ENCODE results near the gene STIL.

Gene STIL

DNA sequence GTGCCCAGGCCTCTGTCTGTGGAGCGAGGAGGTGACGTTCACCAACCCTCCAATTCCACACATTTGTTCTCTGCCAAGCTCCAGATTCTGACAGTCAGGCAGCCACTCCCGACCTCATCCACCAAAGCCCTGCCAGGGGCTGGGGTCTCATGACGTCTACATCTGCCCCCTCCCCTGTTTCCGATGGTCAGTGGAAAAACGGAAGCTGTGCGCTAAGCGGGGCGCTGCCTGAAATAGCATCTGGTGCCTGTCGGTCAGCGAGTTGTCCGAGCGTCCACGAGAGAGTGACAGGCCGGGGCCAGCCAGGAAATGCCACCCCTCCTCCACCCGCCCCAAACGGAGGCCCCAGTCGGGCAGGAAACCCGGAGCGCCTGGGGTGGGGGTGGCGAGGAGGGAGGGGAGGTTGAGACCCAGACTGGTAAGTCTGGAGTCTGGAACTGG, 78.7 kb downstream of the STIL start:
- DNase-seq (ENCODE audit: low spot score), result peak; percentile 68

DNA sequence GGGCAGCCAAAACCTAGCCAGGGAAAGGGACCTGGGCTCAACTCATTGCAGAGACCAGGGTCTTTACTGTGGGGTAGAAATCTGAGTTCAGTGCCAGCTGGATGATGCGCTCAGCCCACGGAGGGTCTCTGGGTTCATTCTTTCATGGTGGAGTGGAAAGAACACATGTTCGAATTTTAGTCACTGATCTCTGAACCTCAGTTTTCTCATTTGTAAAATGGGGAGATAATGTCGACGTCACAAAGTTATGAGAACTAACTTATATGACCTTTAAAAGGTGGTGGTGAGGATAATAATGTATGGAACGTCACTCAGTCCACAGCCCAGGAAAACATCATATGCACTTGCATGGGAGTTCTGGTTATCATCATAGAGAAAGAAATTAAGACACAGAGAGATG, 80.8 kb downstream of the STIL start:
- DNase-seq (ENCODE audit: low spot score), result no peak

DNA sequence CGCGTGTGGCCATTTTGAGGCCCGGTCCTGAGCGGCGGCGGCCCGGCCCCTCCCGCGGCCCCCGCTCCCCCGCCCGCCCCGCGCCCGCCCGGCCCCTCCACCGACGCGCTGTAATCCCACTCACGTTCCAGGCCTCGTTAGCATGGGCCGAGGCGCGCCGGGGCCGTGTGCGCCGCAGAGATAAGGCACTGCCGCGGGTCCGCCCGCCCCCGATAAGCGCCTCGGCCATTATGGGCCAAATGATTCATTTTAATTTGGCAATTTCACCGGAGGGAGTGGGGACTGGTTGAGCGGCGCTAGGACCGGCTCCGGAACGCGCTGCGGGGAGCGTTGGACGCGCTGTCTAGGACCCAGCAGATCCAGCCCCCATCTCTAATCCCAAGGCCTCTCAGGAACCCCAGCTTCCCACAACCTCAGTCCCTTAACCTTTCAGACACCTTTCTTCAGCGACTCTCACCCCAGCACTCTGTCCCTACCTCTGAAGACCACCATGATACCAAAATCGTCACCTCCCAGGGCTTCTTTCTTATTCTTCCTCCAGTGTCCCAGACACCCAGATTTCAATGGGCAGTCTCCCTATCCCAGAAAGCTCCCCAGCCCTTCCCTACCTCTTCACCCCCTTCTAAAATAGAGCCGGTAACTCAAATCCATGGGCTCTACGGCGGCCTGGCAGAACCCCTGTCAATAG, 81.6 kb downstream of the STIL start, which contains the start of gene TAL1:
TAL1 (minus strand) TSS at position 39 of the 688 bp plus-strand sequence. CDS start 6,337 bp downstream, outside the sequence.
- no peak for DNase-seq (ENCODE audit: low spot score)

DNA sequence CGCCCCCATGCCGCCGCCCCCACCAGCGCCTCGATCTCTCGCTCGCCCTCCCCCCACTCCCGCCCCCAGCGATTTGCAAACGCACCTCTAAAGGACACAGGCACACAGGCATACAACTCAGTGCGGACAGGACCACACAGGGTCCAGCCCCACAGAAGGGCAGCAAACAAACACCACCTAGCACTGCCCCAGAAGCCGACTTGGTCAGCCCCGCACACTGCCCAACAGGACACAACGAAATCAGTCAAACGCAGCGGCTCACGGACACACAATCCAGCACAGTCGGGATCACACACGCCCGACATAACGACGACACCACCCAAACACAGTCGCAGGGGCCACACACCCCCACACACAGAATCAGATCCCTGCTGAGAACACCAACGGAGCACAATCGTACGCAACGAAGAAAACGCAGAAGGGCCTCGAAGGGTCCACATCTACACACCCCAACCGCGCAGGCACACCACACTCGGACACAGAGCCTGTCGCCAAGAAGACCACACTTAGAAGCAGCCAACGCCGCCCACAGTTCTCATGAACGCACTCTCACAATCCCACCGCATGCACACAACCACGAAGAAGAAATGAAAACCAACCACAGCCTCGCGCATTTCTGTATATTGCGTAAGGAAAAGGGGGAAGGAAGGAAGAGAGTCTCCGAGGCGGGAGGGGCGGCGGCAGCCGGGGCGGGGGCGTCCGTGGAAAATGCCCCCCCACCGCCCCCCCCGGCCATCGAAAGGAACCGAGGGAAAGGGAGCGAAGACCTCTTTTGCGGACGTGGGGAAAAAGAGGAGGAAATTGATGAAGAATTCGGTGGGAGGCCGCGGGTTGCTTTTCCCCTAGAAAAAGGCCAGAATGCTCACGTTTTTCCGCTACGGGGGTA, 82.4 kb downstream of the STIL start:
- DNase-seq (ENCODE audit: low spot score), result peak; percentile 77

DNA sequence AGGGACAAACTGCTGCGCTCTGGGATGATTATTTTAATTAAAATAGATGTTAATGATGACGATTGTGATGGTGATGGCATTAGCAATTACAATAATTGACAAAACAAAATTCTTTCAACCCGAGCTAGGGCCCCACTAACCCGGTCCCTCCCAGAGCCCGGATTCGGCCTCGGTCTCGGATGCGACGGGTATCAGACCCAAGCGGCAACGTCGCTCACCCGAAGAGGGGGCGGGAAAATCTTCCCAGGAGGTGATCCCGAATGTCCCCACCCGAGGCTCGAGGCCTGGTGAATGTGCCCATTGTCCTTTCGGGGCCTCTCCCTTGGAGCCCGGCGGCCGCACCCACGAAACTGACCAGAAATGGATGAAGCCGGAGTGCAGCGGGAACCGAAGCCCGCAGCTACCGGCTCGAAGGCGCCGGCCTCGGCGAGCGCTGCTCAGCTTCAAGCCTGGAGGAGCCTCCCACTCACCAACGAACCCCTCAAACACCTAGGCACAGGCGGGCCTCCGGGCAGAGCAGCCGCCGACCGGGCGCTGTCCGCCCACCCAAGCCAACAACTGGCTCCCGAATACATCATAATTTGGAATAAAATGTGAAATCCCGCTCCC, 83.2 kb downstream of the STIL start:
- DNase-seq (ENCODE audit: low spot score), result no peak

DNA sequence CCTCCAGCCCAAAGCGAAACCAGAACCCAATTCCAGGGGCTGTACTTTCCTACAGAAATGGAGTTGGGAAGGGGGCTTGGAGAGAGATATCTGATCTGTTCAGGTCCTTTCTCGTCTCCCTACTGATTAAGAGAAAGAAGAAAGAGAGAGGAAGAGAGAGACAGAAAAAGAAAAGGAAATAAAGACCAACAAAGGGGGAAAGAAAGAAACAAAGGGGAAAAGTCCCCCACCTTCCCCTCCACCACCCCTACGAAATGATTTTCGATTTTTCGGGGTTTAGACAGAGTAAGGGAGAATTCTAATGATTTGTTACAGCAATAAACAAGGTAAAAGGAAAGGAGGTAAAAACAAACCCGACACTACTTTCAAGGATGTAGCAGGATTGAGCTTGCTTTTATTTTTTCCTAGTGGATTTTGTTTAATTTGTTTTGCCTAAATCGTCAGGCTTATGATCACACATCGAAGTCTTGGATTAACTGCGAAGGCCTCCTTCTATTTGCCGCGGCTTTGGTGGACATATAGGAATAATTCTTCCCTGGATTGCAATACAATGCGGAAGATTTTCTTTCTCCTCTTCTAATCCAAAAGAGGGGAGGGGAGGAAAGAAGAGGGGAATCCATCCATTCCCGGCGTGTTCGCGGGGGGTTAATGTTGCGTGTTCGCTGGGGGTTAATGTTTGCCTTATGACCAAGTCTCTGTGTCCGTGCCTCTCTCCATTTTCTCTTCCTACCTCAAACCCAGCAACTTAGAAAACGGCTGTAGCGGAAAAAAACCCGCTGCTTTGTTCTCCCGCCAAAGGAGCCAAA, 83.9 kb downstream of the STIL start:
- DNase-seq (ENCODE audit: low spot score), result no peak

DNA sequence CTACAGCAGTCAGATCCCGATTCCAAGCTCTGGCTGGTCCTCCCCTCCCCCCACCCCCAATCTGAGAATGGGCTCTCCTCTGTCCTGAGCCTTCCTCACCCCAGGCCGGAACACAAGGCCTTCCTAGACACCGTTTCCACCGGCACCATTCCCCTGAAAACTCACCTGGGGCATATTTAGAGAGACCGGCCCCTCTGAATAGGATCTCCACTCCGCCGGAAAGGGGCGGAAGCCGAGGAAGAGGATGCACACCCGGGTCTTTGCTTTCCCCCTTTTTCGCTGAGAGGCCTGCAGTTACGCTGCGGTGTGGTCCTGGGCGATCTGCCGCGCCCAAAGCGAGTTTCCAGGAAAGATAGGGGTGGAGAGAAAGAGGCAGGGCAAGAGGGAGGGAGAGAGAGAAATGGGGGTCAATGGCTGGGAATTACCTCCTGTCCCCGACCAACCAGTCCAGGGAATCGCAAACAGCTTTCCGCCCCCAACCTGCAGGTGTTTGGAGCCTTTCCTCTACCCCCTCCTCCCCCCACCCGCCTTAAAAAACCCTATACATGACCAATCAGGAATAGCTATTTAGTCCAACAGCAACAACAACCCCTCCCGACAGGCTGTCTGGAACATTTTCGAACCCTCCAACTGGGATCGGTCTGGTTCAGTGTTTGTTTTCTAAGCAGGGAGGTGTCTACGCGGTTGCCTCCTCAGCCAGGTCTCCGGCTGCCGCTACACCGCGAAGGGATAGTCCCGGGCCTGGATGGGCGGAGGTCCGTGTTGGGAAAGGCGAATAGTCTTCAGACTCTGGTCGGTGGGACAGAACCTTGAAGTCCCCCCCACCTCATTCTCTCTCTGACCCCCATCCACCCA, 84.7 kb downstream of the STIL start:
- DNase-seq (ENCODE audit: low spot score), result no peak

DNA sequence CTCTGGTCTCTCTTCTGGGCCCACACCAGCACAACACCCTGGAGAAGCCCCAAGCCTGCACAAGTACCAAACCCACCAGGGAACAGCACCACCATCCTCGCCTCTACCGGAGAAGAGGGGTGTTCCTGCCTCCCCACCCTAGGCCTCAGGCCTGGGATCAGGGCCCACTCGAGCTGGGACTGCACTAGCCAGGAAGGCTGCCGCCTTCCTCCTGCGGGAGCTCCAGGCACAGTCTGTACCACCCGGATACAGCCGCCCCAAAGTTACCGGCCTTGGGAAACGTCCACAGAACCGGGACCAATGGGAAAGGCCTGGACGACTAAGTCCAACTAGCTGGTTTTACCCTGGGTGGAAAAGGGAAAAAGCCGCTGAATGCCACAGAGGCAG, 85.3 kb downstream of the STIL start:
- no peak for DNase-seq (ENCODE audit: low spot score)

DNA sequence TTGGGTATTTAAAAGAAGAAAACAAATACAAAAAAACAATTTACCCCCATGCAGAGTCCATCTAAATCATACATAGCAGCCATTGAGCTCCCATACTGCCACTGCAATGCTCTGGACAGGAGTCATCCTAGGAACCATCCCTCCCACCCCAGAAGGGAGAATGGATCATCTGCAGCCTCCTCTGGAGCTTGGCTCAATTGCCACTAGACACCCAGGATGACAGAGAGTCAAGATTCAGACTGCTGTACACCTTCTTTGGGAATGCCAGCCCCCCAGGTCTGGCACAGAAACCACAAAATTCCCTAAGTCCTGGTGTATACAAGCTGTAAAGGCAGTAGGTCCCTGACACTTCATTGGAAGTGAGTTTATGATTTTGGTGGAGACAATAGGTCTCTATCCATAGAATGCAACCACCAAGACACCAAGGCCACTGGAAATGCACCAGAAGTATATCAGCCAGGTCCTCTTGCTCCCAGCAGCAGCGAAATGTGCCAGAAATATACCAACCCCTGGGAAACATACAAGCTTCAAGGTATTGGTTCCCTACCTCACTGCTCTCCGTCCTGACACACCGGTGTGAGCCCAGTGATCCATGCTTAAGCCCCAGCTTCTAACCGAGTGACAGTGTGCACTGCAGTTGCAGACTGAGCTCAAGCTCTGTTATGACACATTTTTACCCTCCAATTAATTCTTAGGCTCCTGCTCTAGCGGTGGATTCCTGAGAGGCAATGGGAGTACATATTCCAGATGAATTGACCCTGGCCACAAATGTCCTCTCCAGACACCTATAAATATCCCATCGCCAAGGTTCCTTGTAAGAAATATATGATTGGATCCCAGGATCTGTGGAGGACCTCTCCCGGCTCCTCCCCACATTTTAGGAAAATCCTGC, 86.4 kb downstream of the STIL start:
- DNase-seq (ENCODE audit: low spot score), result no peak

DNA sequence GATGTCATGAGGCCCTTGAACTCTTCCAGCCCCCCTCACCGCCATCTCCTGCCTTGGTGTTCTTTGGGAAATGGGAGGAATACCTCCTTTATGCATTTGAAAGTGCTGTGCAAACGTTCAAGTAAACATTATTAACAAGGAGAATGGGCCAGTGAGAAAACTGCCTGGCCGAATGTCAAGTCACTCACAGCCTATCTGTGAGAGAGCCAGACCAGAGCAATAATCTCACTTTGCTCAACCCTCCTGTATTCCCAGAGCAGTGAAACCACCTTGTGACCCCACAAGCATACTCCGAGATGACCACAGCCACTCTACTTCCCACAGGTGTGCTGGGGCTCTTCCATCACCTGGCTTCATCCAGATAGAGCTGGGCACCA, 87.1 kb downstream of the STIL start:
- DNase-seq (ENCODE audit: low spot score), result no peak

DNA sequence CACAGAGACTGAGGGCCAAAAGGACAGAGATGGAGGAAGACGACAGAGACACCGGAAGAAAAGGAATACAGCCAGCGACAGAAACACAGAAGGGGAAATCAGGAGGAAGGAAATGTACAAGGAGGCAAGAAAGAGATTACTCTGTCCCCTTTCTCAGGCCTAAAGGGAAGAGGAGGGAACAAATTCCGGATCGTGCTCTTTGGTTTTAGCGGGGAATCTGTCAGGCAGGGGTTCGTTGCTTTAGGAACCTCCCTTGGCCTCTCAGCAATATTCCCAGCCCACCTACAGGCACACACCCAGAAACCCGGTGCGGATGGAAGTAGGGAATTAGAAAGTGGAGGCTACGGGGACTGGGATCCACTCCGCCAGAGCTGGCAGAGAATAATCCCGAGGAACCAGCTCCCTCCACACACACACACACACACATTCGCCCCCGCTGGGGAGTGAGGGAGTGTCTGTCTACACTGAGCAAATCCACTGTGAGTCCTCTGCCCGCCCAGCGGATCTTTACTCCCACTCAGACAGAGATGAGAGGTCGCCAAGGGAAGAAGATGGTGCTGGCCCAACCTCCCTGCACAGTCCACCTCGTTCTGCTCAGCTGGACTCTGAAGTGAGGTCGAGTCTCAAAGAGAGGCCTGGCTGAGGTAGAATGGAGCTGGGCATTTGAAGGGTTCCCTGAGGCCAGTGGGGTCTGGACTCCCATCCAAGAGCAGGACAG, 87.7 kb downstream of the STIL start:
- no peak for DNase-seq (ENCODE audit: low spot score)

DNA sequence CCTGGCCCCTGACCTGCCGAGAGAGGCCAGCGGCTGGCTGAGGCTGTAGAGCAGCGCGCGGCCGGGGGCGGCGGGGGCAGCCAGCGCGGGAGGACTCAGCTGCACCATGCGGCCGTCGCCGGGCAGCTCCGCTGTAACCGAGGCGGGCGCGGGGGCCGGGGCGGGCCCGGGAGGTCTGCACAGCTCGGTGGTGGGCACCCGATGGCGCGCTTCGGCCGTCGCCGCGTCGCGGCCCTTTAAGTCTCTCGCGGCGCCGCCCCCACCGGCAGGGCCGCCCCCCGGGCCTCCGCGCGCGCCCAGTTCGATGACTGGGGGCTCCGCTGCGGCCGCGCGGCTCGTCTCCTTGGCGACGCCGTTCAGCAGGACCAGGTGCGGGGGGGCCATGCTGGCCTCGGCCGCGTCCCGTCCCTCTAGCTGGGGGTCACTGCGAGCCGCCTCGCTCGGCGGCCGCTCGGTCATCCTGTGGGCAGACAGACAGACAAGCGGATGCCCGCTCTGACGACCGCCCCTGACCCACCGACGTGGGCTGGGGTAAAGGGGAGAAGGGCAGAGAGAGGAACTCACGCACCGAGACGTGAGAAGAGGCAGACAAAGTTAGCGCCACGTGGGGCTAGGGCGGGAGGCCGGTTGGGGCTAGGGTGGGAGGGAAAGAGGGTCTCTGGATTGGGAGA, 88.4 kb downstream of the STIL start:
- DNase-seq (ENCODE audit: low spot score), result no peak

DNA sequence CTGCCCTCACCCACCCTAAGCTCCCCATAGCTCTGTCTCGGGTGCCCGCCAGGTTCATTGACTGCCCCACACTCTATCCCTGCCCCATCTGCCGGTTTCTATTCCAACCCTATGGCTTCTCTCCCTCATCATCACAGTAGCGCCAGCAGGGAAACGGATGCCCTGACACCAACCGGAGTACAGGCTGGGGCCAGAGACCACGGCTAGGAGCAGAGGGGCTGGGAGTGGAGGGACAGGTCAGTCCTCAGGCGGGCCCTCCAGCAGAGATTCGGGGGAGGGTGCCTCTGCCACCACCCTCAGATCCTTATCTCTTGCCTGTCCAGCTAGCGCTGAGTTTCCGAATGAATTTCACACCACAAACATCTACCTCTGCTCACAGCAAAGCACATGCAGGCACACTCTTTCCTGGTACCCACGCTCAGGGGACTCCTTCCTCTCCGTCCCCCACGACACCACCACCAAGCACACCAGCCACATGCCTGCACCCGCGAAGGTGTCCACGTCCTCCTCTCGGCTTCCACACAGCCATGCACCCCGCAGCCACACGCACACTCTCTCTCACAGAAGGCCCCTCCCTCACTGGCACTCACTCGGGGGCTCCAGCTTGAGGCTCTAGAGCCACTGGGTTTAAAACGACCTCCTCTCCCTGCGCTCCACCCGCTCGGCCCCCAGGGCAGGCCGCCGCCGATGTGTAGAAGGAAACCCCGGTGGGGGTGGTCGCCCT, 89.1 kb downstream of the STIL start:
- no peak for DNase-seq (ENCODE audit: low spot score)

DNA sequence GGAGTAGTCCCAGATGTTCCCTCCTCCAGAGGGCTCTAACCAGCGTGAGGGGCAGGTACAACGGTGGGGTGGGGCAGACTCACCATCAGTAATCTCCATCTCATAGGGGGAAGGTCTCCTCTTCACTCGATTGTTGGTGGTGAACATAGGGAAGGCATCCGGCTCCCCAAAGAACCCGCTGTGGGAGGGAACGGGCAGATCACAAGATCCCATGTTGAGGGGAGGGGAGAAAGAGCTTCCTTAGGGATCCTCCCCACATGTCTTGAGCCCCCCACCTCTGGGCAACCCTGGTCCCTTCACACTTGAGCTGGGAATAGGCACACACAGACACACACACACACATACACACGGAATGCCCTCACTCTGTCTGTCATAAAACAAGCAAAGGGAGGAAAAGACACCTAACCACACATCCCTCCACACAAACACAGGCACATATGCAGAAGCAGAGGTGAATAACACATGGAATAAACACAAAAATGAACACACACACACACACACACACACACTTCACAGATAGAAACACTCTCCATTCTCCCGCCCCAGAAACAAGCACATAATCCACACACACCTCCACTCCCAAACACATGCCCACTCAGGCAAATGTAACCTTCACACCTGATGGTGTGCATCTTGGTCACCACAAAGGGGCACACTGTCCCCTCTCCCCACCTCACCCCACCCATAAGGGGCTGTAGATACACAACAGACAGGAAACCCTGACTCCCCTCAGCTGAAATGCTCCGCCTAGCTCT, 89.8 kb downstream of the STIL start:
- DNase-seq (ENCODE audit: low spot score), result no peak

DNA sequence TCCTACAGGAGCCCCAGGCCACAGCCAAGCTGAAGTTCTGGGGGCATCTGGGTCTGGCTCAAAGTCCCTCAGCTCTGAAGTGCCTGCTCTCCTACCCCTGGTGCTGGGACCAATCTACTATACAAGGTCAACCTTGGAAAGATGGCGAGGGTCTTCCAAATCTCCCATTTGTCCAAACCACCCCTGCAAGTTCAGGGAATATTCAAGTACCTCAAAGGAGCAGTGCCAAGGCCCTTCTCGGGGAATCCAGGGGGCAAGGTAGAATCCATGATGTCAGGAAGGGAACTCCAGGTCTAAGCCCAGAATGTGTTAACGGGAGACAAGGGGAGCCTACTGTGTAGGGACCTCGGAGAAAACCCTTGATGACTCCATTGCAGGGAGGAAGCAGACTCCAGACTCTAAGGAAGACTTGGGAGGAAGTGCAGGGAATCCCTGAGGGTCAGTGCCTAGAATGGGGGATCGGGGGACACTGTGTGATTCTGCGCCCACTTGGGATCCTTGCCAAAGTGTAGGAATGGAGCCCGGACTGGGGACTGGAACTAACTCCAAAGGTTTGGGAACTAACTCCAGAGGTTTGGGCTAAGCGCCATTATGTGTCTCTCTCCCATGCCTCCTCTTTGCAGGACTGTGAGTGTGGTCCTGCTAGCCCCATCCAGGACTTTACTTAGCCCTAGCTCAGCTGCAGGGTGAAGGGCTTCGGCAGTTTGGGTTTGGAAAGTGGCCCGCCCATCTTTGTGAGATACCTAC, 90.6 kb downstream of the STIL start:
- DNase-seq (ENCODE audit: low spot score), result no peak

DNA sequence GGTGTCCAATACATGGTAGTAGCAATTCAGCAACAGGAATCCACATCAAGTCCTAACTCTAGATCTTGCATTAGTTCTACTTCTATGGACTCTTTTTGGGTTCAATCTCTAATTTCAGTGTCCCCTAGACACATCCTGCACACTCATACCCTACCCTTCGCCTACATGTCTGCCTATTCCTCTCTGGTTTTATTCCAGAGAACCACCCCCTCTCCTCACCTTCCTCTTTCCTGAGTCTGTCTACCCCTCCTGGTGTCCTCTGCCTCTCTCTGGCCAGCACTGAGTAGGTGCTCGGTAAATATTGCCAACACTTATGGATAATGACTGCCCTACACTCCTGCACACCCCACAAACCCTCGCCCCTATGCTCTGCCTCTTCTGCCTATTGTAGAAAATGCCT, 91.5 kb downstream of the STIL start:
- DNase-seq (ENCODE audit: low spot score), result no peak
